Uterus (tissue), 4 donors: ENCODE results near the gene CRTAC1. TPM values are rescaled to one million over a fixed set of nuclear protein-coding genes. Genes with fewer than 3 reads are reported as not detected.
"Not testable (repeated sequence)": the region's sequence is repeated elsewhere in the genome, so short reads cannot be mapped to it uniquely, and the experiment has no call there.

Experiments used
- DNase-seq, 2 donors: peaks; one replicate each; pipeline ENCODE4 v3.0.0-alpha.2; 2019 to 2020
- H3K27ac ChIP-seq, 2 donors: fragments of 200-600 bp; sonication (generic); 1 replicate in 1 of 2; 2 replicates in 1 of 2; pipeline ENCODE4 v1.5.1; 2016 to 2018
- H3K27me3 ChIP-seq, 2 donors: fragments of 200-600 bp; sonication (generic); one replicate each; pipeline ENCODE4 v1.5.1; 2018 to 2019; ENCODE audit warnings: control low read depth in 1 of 2
- H3K36me3 ChIP-seq, 2 donors: fragments of 200-600 bp; sonication (generic); one replicate each; pipeline ENCODE4 v1.5.1; 2019; ENCODE audit warnings: control low read depth in 1 of 2
- H3K4me1 ChIP-seq, 2 donors: fragments of 200-600 bp; sonication (generic); one replicate each; pipeline ENCODE4 v1.5.1; 2018 to 2019; ENCODE audit warnings: control low read depth in 1 of 2
- H3K4me3 ChIP-seq, 2 donors: fragments of 200-600 bp; sonication (generic); 1 replicate in 1 of 2; 2 replicates in 1 of 2; pipeline ENCODE4 v1.5.1; 2018 to 2019; ENCODE audit warnings: mild to moderate bottlenecking in 1 of 2
- H3K9me3 ChIP-seq, 2 donors: fragments of 200-600 bp; sonication (generic); one replicate each; pipeline ENCODE4 v1.5.1; 2019; ENCODE audit warnings: control low read depth in 1 of 2
- CTCF ChIP-seq, 4 experiments: fragments of 200-600 bp in 2 of 4; fragments of 450-650 bp in 2 of 4; sonication (generic) in 2 of 4; IDR thresholded peaks; one replicate each; pipeline ENCODE4 v1.5.1; 2016 to 2019; ENCODE audit warnings: antibody characterized with exemption in 4 of 4, mild to moderate bottlenecking in 2 of 4, moderate library complexity in 1 of 4
- POLR2A ChIP-seq, 2 donors: fragments of 450-650 bp; IDR thresholded peaks; one replicate each; pipeline ENCODE4 v1.6.1; 2016; ENCODE audit warnings: antibody characterized with exemption in 2 of 2, mild to moderate bottlenecking in 1 of 2, moderate library complexity in 1 of 2
- intact Hi-C: fragments of 100-400 bp; cut with DNase I; formaldehyde crosslinking; loops from one replicate; pipeline ENCODE4 v1.15.1; 2023; ENCODE audit warnings: low total_unique reads
- total RNA-seq, 4 donors: library from RNA; depleted of rRNA in 3 of 4; stranded (reverse); fragments of >200 nt in 3 of 4; gene quantifications; one replicate each; pipeline versions ENCODE4 v1.1.0 to v1.2.4, GENCODE V29; 2014 to 2023
- donor health status: DM: yes; HTN: yes; CAD: no.

CRTAC1 gene
- total RNA-seq, 4 donors from 2014 or later, result 0.26 to 7.5 (median 2.0) TPM

GRCh38 chr10:97850446-97850845, 180.0 kb downstream of the CRTAC1 start:
- Histone ChIP-seq H3K27ac (no peak overlapping the region), H3K9me3 (no peaks in the 10 kb centered on the region), H3K27me3 (peaks cover 0 to 9% of the 10 kb centered on the region in 2 donors), H3K4me1 (peaks cover 0 to 10% of the 10 kb centered on the region in 2 donors), H3K36me3 (no peaks in the 10 kb centered on the region), H3K4me3 (no peak overlapping the region)
- TF ChIP-seq CTCF (IDR thresholded peaks at IDR 0.05) (no peak), POLR2A (IDR thresholded peaks at IDR 0.05) (no peak)
- DNase-seq, result no peak
- intact Hi-C loops, result no loop called here

DNA sequence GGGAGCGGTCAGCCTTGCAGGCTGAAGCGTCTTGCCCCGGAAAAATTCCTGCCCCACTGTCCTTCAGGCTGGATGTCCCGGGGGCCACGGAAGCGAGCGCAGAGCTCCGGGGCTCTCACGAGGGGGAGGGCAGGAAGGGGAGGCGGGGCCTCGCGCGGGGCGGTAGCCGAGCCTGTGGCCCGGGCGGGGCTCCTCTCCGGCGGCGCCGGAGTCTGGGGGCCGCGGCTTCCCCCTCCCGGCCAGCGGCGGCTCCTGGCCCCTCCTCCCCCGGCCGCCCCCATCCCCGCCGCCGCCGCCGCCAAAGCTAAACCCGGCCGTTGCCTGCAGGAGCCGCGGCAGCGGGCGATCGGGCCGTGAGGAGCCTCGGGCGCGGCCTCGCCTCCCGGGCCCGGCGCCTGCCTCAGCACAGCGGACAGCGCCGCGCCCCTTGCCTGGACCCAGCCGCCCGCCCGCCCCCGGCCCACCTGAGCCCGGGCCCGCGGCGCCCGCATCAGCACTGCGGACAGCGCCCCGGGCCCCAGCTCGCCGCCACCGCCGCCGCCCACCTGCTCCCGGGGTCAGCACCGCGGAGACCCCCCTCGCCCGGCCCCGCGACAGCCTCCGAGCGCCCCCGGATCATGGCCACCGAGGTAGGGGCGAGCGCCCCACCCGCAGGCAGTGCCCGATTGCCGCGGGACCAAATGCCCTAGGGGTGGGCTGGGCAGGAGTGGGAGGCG, 180.6 kb downstream of the CRTAC1 start, which contains the start of gene GOLGA7B:
TSS of gene GOLGA7B (plus strand) at position 157 of the 716 bp plus-strand sequence. CDS start at position 618, 461 bp downstream.
- TF ChIP-seq CTCF (IDR thresholded peaks at IDR 0.05), result no peak
- TF ChIP-seq POLR2A (IDR thresholded peaks at IDR 0.05), result no peak
- H3K4me1 ChIP-seq, result peaks cover 0 to 10% of the 10 kb centered on the region in 2 donors
- H3K4me3 ChIP-seq, result peak within 1 kb of the TSS; percentile 26 to 29
- DNase-seq, result no peak
- H3K36me3 ChIP-seq, result no peaks in the 10 kb centered on the region
- intact Hi-C loops, result no loop called here
- H3K27ac ChIP-seq, result no peak within 1 kb of the TSS
- H3K27me3 ChIP-seq, result peaks cover 0 to 9% of the 10 kb centered on the region in 2 donors
- H3K9me3 ChIP-seq, result no peaks in the 10 kb centered on the region

- peaks cover 0 to 9% of the 10 kb centered on the region in 2 donors for H3K27me3 ChIP-seq
- H3K27ac ChIP-seq, result no peak overlapping the region
- H3K9me3 ChIP-seq, result no peaks in the 10 kb centered on the region
- intact Hi-C loops, result no loop called here
- H3K4me3 ChIP-seq, result peak overlapping the region; percentile 26 to 29
- H3K36me3 ChIP-seq, result no peaks in the 10 kb centered on the region
- TF ChIP-seq CTCF (IDR thresholded peaks at IDR 0.05) (no peak), POLR2A (IDR thresholded peaks at IDR 0.05) (no peak)
- peaks cover 0 to 10% of the 10 kb centered on the region in 2 donors for H3K4me1 ChIP-seq
- no peak for DNase-seq
Observed at GRCh38 chr10:97849103-97849686, 181.2 kb downstream of the CRTAC1 start.

- Histone ChIP-seq H3K27ac (no peak overlapping the region), H3K4me1 (peaks cover 0 to under 1% of the 10 kb centered on the region in 2 donors), H3K36me3 (no peaks in the 10 kb centered on the region), H3K4me3 (no peak overlapping the region), H3K9me3 (no peaks in the 10 kb centered on the region), H3K27me3 (peaks cover 0 to 7% of the 10 kb centered on the region in 2 donors)
- intact Hi-C loops, result no loop called here
- TF ChIP-seq CTCF (IDR thresholded peaks at IDR 0.05), result no peak
- TF ChIP-seq POLR2A (IDR thresholded peaks at IDR 0.05), result no peak
- no peak for DNase-seq
Observed at GRCh38 chr10:97844678-97845077, 185.7 kb downstream of the CRTAC1 start.

- H3K27ac ChIP-seq, H3K4me3 ChIP-seq, DNase-seq, intact Hi-C loops, H3K27me3 ChIP-seq, H3K9me3 ChIP-seq, H3K4me1 ChIP-seq, H3K36me3 ChIP-seq: not testable (repeated sequence)
Observed at GRCh38 chr10:97843972-97844371, 186.4 kb downstream of the CRTAC1 start.
